WTC11 (cell line): Measurements from ENCODE around the gene HPS5. TPM values are rescaled to one million over a fixed set of nuclear protein-coding genes. Genes with fewer than 3 reads are reported as not detected.

ENCODE experiments used
- ATAC-seq: fragments of 200-7000 bp; cut with Tn5 transposase; 2 replicates; pipeline ENCODE4 v1.10.0; 2021; ENCODE audit warnings: mild to moderate bottlenecking, moderate library complexity
- CTCF ChIA-PET: fragments of 300-600 bp; sonication (Branson Sonifier 250); formaldehyde crosslinking; loops from one replicate; lab custom pipeline; 2021; ENCODE audit warnings: antibody characterized with exemption; lab: Charles Lee
- POLR2A ChIA-PET: fragments of 350-600 bp; sonication (Branson Sonifier 250); formaldehyde crosslinking; loops from one replicate; lab custom pipeline; 2021; ENCODE audit warnings: antibody characterized with exemption; lab: Charles Lee
- DNase-seq: peaks from one replicate; pipeline ENCODE4 v3.0.0; 2021; ENCODE audit warnings: low spot score
- H3K27ac Mint-ChIP-seq: 2 replicates; pipeline ENCODE4 v1.8.0; 2021; ENCODE audit warnings: mixed read lengths
- H3K27me3 Mint-ChIP-seq: 2 replicates; pipeline ENCODE4 v1.8.0; 2021; ENCODE audit warnings: low read depth, mild to moderate bottlenecking, moderate library complexity, mixed read lengths
- H3K36me3 Mint-ChIP-seq: 2 replicates; pipeline ENCODE4 v1.8.0; 2021; ENCODE audit warnings: mixed read lengths
- H3K4me1 Mint-ChIP-seq: 2 replicates; pipeline ENCODE4 v1.8.0; 2022; ENCODE audit warnings: mixed read lengths
- H3K4me3 Mint-ChIP-seq: 2 replicates; pipeline ENCODE4 v1.8.0; 2021; ENCODE audit warnings: mild to moderate bottlenecking, moderate library complexity, mixed read lengths
- H3K9me3 Mint-ChIP-seq: 2 replicates; pipeline ENCODE4 v1.8.0; 2021; ENCODE audit warnings: mixed read lengths
- ELF4 ChIP-seq: sonication (generic); formaldehyde crosslinking; IDR thresholded peaks from 2 replicates; pipeline ENCODE4 v1.8.1; 2022; ENCODE audit warnings: low read depth, mild to moderate bottlenecking, moderate library complexity, missing genetic modification reagents
- FOXJ3 ChIP-seq: sonication (generic); formaldehyde crosslinking; IDR thresholded peaks from 2 replicates; pipeline ENCODE4 v1.9.0; 2021; ENCODE audit warnings: missing genetic modification reagents, mild to moderate bottlenecking, borderline replicate concordance
- IRF2 ChIP-seq: sonication (generic); formaldehyde crosslinking; IDR thresholded peaks from 2 replicates; pipeline ENCODE4 v1.8.0; 2022; ENCODE audit warnings: low read depth, missing genetic modification reagents, borderline replicate concordance
- MAX ChIP-seq: sonication (generic); formaldehyde crosslinking; IDR thresholded peaks from 2 replicates; pipeline ENCODE4 v1.8.0; 2022; ENCODE audit warnings: mild to moderate bottlenecking, missing genetic modification reagents
- MXD4 ChIP-seq: fragments of 250-450 bp; sonication (Bioruptor Pico); IDR thresholded peaks from 2 replicates; pipeline ENCODE4 v1.8.0; 2021; ENCODE audit warnings: mild to moderate bottlenecking, moderate library complexity, borderline replicate concordance
- NR3C1 ChIP-seq: sonication (generic); formaldehyde crosslinking; conservative IDR thresholded peaks from 2 replicates; pipeline ENCODE4 v1.8.1; 2023; ENCODE audit warnings: low read depth, mild to moderate bottlenecking, missing genetic modification reagents
- ZNF512 ChIP-seq: sonication (generic); formaldehyde crosslinking; IDR thresholded peaks from 2 replicates; pipeline ENCODE4 v1.8.1; 2022; ENCODE audit warnings: missing genetic modification reagents, borderline replicate concordance
- ZSCAN18 ChIP-seq: fragments of 250-450 bp; sonication (Bioruptor Pico); IDR thresholded peaks from 2 replicates; pipeline ENCODE4 v2.1.2; 2022; ENCODE audit warnings: mild to moderate bottlenecking, moderate library complexity
- total RNA-seq: library from RNA; stranded (reverse); gene quantifications from 3 replicates; pipeline ENCODE4 v1.2.3, GENCODE V29; 2021
- TF ChIP-seq, protein P1 (sequence below): sonication (generic); formaldehyde crosslinking; IDR thresholded peaks from 2 replicates; pipeline ENCODE4 v1.8.1; 2022; ENCODE audit warnings: mild to moderate bottlenecking, moderate library complexity, missing genetic modification reagents
- TF ChIP-seq, protein P2 (sequence below): sonication (generic); formaldehyde crosslinking; IDR thresholded peaks from 2 replicates; pipeline ENCODE4 v1.8.0; 2022; ENCODE audit warnings: mild to moderate bottlenecking, missing genetic modification reagents
- TF ChIP-seq, protein P3 (sequence below): sonication (generic); formaldehyde crosslinking; IDR thresholded peaks from 2 replicates; pipeline ENCODE4 v1.8.0; 2022; ENCODE audit warnings: missing genetic modification reagents

Gene HPS5
- total RNA-seq, 1 experiment from 2014 or later, result 14.9 TPM

- Mint-ChIP-seq H3K4me1 (0 out of 2 replicates have a peak, but pooled peaks cover 6% of the 10 kb centered on the region), H3K4me3 (no peak overlapping the region), H3K27ac (peak overlapping the region; percentile 79; the same call in 1 of the 2 replicates), H3K36me3 (peaks cover 20% of the 10 kb centered on the region), H3K27me3 (no peaks in the 10 kb centered on the region), H3K9me3 (no peaks in the 10 kb centered on the region)
- ATAC-seq (no peak), DNase-seq (no peak)
- ChIA-PET POLR2A (no interaction called here), CTCF (interaction anchor here (0.8 to 1.3 kb wide), 3 partner anchors 71 to 144 kb away, joined by 3 to 5 read pairs (median 3); no protein-coding TSS in a partner anchor)
- TF ChIP-seq ELF4 (no peak), MAX (CRISPR knock-in tag) (no peak), ZSCAN18 (no peak)
- TF ChIP-seq, protein P1, sequence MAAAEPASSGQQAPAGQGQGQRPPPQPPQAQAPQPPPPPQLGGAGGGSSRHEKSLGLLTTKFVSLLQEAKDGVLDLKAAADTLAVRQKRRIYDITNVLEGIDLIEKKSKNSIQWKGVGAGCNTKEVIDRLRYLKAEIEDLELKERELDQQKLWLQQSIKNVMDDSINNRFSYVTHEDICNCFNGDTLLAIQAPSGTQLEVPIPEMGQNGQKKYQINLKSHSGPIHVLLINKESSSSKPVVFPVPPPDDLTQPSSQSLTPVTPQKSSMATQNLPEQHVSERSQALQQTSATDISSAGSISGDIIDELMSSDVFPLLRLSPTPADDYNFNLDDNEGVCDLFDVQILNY, result no peak
These were observed 7.0 kb downstream of the HPS5 start for GRCh38 chr11:18314784-18315523.

- no peak for TF ChIP-seq ZNF512 (CRISPR knock-in tag)
- no peak for TF ChIP-seq ELF4
- TF ChIP-seq IRF2 (CRISPR knock-in tag), result no peak
- TF ChIP-seq, protein P2, sequence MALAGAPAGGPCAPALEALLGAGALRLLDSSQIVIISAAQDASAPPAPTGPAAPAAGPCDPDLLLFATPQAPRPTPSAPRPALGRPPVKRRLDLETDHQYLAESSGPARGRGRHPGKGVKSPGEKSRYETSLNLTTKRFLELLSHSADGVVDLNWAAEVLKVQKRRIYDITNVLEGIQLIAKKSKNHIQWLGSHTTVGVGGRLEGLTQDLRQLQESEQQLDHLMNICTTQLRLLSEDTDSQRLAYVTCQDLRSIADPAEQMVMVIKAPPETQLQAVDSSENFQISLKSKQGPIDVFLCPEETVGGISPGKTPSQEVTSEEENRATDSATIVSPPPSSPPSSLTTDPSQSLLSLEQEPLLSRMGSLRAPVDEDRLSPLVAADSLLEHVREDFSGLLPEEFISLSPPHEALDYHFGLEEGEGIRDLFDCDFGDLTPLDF (CRISPR knock-in tag), result no peak
- TF ChIP-seq FOXJ3 (CRISPR knock-in tag), result no peak
- no peak for TF ChIP-seq NR3C1
- TF ChIP-seq MXD4 (CRISPR knock-in tag), result no peak
- TF ChIP-seq, protein P3, sequence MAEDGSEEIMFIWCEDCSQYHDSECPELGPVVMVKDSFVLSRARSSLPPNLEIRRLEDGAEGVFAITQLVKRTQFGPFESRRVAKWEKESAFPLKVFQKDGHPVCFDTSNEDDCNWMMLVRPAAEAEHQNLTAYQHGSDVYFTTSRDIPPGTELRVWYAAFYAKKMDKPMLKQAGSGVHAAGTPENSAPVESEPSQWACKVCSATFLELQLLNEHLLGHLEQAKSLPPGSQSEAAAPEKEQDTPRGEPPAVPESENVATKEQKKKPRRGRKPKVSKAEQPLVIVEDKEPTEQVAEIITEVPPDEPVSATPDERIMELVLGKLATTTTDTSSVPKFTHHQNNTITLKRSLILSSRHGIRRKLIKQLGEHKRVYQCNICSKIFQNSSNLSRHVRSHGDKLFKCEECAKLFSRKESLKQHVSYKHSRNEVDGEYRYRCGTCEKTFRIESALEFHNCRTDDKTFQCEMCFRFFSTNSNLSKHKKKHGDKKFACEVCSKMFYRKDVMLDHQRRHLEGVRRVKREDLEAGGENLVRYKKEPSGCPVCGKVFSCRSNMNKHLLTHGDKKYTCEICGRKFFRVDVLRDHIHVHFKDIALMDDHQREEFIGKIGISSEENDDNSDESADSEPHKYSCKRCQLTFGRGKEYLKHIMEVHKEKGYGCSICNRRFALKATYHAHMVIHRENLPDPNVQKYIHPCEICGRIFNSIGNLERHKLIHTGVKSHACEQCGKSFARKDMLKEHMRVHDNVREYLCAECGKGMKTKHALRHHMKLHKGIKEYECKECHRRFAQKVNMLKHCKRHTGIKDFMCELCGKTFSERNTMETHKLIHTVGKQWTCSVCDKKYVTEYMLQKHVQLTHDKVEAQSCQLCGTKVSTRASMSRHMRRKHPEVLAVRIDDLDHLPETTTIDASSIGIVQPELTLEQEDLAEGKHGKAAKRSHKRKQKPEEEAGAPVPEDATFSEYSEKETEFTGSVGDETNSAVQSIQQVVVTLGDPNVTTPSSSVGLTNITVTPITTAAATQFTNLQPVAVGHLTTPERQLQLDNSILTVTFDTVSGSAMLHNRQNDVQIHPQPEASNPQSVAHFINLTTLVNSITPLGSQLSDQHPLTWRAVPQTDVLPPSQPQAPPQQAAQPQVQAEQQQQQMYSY, result no peak
- H3K4me1 Mint-ChIP-seq, result 0 out of 2 replicates have a peak, but pooled peaks cover under 1% of the 10 kb centered on the region
- H3K4me3 Mint-ChIP-seq, result no peak overlapping the region
- ChIA-PET CTCF (interaction anchor here (0.8 to 1.3 kb wide), 2 partner anchors 70 to 143 kb away, joined by 3 to 5 read pairs; no protein-coding TSS in a partner anchor), POLR2A (interaction anchor here (0.7 kb wide), 1 partner anchor 1968 kb away, joined by 3 read pairs; no protein-coding TSS in a partner anchor)
- ATAC-seq (0 out of 2 replicates have a peak, but pooled peaks have one; percentile 32), DNase-seq (no peak)
- 0 out of 2 replicates have a peak overlapping the region, but pooled peaks have one; percentile 45 for H3K27ac Mint-ChIP-seq
- no peaks in the 10 kb centered on the region for H3K27me3 Mint-ChIP-seq
- peaks cover 26% of the 10 kb centered on the region for H3K36me3 Mint-ChIP-seq
- H3K9me3 Mint-ChIP-seq, result no peaks in the 10 kb centered on the region
These were observed 7.8 kb downstream of the HPS5 start for GRCh38 chr11:18313965-18314763.
